Esophagus mucosa (tissue), 1 donor: ENCODE results near the gene ATRNL1. TPM values are rescaled to one million over a fixed set of nuclear protein-coding genes. Genes with fewer than 3 reads are reported as not detected.

Experiments used
- ATAC-seq: fragments of 200-7000 bp; cut with Tn5 transposase; one replicate; pipeline ENCODE4 v1.9.1; 2020
- total RNA-seq: library from RNA; stranded (reverse); gene quantifications from one replicate; pipeline ENCODE4 v1.2.4, GENCODE V29; 2023
- donor health status: DM: yes; HTN: yes; CAD: no.

Gene ATRNL1
- total RNA-seq, 1 donor from 2014 or later = 1.3 TPM

- no peak for ATAC-seq
These were observed 863.8 kb downstream of the ATRNL1 start for GRCh38 chr10:115957012-115957399.

GRCh38 chr10:115957786-115958442 is 864.7 kb downstream of the ATRNL1 start:
- no peak for ATAC-seq

- no peak for ATAC-seq
These were observed 870.7 kb downstream of the ATRNL1 start for GRCh38 chr10:115963848-115964247.

GRCh38 chr10:115964827-115965226 is 871.7 kb downstream of the ATRNL1 start:
- ATAC-seq = no peak

- ATAC-seq = no peak
These were observed 872.2 kb downstream of the ATRNL1 start for GRCh38 chr10:115965376-115965775.

- ATAC-seq = no peak
These were observed 875.1 kb downstream of the ATRNL1 start for GRCh38 chr10:115968236-115968635.

GRCh38 chr10:115969591-115969990 is 876.4 kb downstream of the ATRNL1 start:
- no peak for ATAC-seq

GRCh38 chr10:115971921-115972320 is 878.8 kb downstream of the ATRNL1 start:
- peak; percentile 22 for ATAC-seq

- no peak for ATAC-seq
These were observed 879.3 kb downstream of the ATRNL1 start for GRCh38 chr10:115972426-115972825.

GRCh38 chr10:115974351-115974750 is 881.2 kb downstream of the ATRNL1 start:
- no peak for ATAC-seq

- ATAC-seq = no peak
These were observed 881.8 kb downstream of the ATRNL1 start for GRCh38 chr10:115974816-115975430.

- ATAC-seq = no peak
These were observed 882.3 kb downstream of the ATRNL1 start for GRCh38 chr10:115975506-115975905.

GRCh38 chr10:115976342-115976741 is 883.2 kb downstream of the ATRNL1 start:
- no peak for ATAC-seq

- ATAC-seq = no peak
These were observed 884.7 kb downstream of the ATRNL1 start for GRCh38 chr10:115977855-115978254.

- no peak for ATAC-seq
These were observed 886.4 kb downstream of the ATRNL1 start for GRCh38 chr10:115979576-115979975.

- no peak for ATAC-seq
These were observed 887.3 kb downstream of the ATRNL1 start for GRCh38 chr10:115980470-115980869.

- ATAC-seq = no peak
These were observed 887.9 kb downstream of the ATRNL1 start for GRCh38 chr10:115981081-115981480.

- no peak for ATAC-seq
These were observed 888.9 kb downstream of the ATRNL1 start for GRCh38 chr10:115982076-115982475.

- ATAC-seq = no peak
These were observed 889.4 kb downstream of the ATRNL1 start for GRCh38 chr10:115982526-115982925.

- ATAC-seq = no peak
These were observed 892.6 kb downstream of the ATRNL1 start for GRCh38 chr10:115985786-115986185.

GRCh38 chr10:115988380-115988779 is 895.2 kb downstream of the ATRNL1 start:
- no peak for ATAC-seq

GRCh38 chr10:115989621-115990020 is 896.5 kb downstream of the ATRNL1 start:
- ATAC-seq = no peak

GRCh38 chr10:115992236-115992986 is 899.2 kb downstream of the ATRNL1 start:
- no peak for ATAC-seq

- no peak for ATAC-seq
These were observed 902.9 kb downstream of the ATRNL1 start for GRCh38 chr10:115996031-115996430.
